ENCODE results near the gene ALAS1. TPM values are rescaled to one million over a fixed set of nuclear protein-coding genes. Genes with fewer than 3 reads are reported as not detected.

Gene ALAS1
- total RNA-seq, 4 donors from 2014 or later, result 70.1 to 101 (median 84.0) TPM

- peaks cover 0 to 51% (median 22%) of the 10 kb centered on the region in 4 donors for H3K36me3 ChIP-seq
- no peaks in the 10 kb centered on the region for H3K27me3 ChIP-seq
- intact Hi-C loops (cut with DNase I; ENCODE audit: low total_unique reads) (no loop called here), in situ Hi-C loops (cut with MboI; ENCODE audit: low pct_ligation_motif_present in 1 of 4, low pct_unique_long_range_greater_than_20kb in 1 of 4, low sequenced_read_pairs in 3 of 4) (no loop called here)
- H3K4me3 ChIP-seq, result no peak overlapping the region
- no peak for DNase-seq
- H3K4me1 ChIP-seq, result peaks cover 0 to 17% (median 6%) of the 10 kb centered on the region in 4 donors
- no peaks in the 10 kb centered on the region for H3K9me3 ChIP-seq
- no peak overlapping the region for H3K27ac ChIP-seq
- 67 to 73% methylated on average over 7 to 9 of the region's 9 CpGs for WGBS, 2 donors (ENCODE audit: low coverage in 1 of 2)
- no peak for TF ChIP-seq POLR2AphosphoS5 (IDR thresholded peaks at IDR 0.05)
- no peak for TF ChIP-seq EP300 (IDR thresholded peaks at IDR 0.05; ENCODE audit: low read depth)
- TF ChIP-seq, protein P1, sequence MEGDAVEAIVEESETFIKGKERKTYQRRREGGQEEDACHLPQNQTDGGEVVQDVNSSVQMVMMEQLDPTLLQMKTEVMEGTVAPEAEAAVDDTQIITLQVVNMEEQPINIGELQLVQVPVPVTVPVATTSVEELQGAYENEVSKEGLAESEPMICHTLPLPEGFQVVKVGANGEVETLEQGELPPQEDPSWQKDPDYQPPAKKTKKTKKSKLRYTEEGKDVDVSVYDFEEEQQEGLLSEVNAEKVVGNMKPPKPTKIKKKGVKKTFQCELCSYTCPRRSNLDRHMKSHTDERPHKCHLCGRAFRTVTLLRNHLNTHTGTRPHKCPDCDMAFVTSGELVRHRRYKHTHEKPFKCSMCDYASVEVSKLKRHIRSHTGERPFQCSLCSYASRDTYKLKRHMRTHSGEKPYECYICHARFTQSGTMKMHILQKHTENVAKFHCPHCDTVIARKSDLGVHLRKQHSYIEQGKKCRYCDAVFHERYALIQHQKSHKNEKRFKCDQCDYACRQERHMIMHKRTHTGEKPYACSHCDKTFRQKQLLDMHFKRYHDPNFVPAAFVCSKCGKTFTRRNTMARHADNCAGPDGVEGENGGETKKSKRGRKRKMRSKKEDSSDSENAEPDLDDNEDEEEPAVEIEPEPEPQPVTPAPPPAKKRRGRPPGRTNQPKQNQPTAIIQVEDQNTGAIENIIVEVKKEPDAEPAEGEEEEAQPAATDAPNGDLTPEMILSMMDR (IDR thresholded peaks at IDR 0.05), result no peak
- no peak for TF ChIP-seq POLR2A (IDR thresholded peaks at IDR 0.05)
Observed at GRCh38 chr3:52254608-52255007, 56.6 kb downstream of the ALAS1 start.

GRCh38 chr3:52256159-52256558 is 58.2 kb downstream of the ALAS1 start:
- H3K27ac ChIP-seq, result no peak overlapping the region
- no peak overlapping the region for H3K4me3 ChIP-seq
- no peak for DNase-seq
- H3K27me3 ChIP-seq, result no peaks in the 10 kb centered on the region
- intact Hi-C loops (cut with DNase I; ENCODE audit: low total_unique reads), result no loop called here
- 76 to 83% methylated on average over 2 to 3 of the region's 3 CpGs for WGBS, 2 donors (ENCODE audit: low coverage in 1 of 2)
- TF ChIP-seq POLR2A (IDR thresholded peaks at IDR 0.05), result no peak
- no peak for TF ChIP-seq POLR2AphosphoS5 (IDR thresholded peaks at IDR 0.05)
- no peak for TF ChIP-seq EP300 (IDR thresholded peaks at IDR 0.05; ENCODE audit: low read depth)
- TF ChIP-seq, protein P1 (IDR thresholded peaks at IDR 0.05), result no peak
- in situ Hi-C loops (cut with MboI; ENCODE audit: low pct_ligation_motif_present in 1 of 4, low pct_unique_long_range_greater_than_20kb in 1 of 4, low sequenced_read_pairs in 3 of 4), result no loop called here
- H3K36me3 ChIP-seq, result peaks cover 0 to 67% (median 30%) of the 10 kb centered on the region in 4 donors
- H3K4me1 ChIP-seq, result peaks cover 0 to 17% (median 6%) of the 10 kb centered on the region in 4 donors
- no peaks in the 10 kb centered on the region for H3K9me3 ChIP-seq

DNA sequence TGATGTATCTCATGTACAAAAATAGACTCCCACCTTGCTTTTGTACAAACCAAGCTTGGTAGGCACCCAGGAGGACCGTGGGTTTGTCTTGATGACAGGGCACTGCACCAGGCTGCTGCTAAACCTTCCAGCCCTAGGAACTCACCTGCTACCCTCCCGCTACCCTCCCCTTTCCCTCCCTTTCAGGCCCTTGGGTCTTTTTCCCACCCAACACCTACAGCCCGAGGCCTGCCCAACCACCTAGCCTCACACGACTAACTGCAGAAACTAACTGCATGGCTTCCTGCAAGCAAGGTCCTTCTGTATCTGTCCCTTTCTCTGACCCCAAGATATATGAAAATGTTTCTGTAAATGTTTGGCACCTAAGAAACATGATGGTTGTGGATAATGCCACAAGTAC is 58.7 kb downstream of the ALAS1 start:
- Histone ChIP-seq H3K27ac (no peak overlapping the region), H3K9me3 (no peaks in the 10 kb centered on the region), H3K4me3 (no peak overlapping the region), H3K36me3 (peaks cover 0 to 71% (median 33%) of the 10 kb centered on the region in 4 donors), H3K27me3 (no peaks in the 10 kb centered on the region), H3K4me1 (peaks cover 0 to 17% (median 6%) of the 10 kb centered on the region in 4 donors)
- intact Hi-C loops (cut with DNase I; ENCODE audit: low total_unique reads), result no loop called here
- DNase-seq, result no peak
- no peak for TF ChIP-seq POLR2A (IDR thresholded peaks at IDR 0.05)
- TF ChIP-seq EP300 (IDR thresholded peaks at IDR 0.05; ENCODE audit: low read depth), result no peak
- TF ChIP-seq POLR2AphosphoS5 (IDR thresholded peaks at IDR 0.05), result no peak
- TF ChIP-seq, protein P1 (IDR thresholded peaks at IDR 0.05), result no peak
- in situ Hi-C loops (cut with MboI; ENCODE audit: low pct_ligation_motif_present in 1 of 4, low pct_unique_long_range_greater_than_20kb in 1 of 4, low sequenced_read_pairs in 3 of 4), result no loop called here
- 82% methylated on average over 4 of the region's 4 CpGs; no CpG with 5 or more reads in 1 of the 2 donors for WGBS, 2 donors (ENCODE audit: low coverage in 1 of 2)

- DNase-seq, result no peak
- no peak overlapping the region for H3K4me3 ChIP-seq
- H3K4me1 ChIP-seq, result peaks cover 0 to 17% (median 6%) of the 10 kb centered on the region in 4 donors
- WGBS, 2 donors (ENCODE audit: low coverage in 1 of 2), result 82 to 89% methylated on average over 3 to 4 of the region's 4 CpGs
- no peaks in the 10 kb centered on the region for H3K27me3 ChIP-seq
- no peaks in the 10 kb centered on the region for H3K9me3 ChIP-seq
- intact Hi-C loops (cut with DNase I; ENCODE audit: low total_unique reads) (no loop called here), in situ Hi-C loops (cut with MboI; ENCODE audit: low pct_ligation_motif_present in 1 of 4, low pct_unique_long_range_greater_than_20kb in 1 of 4, low sequenced_read_pairs in 3 of 4) (no loop called here)
- peaks cover 0 to 83% (median 39%) of the 10 kb centered on the region in 4 donors for H3K36me3 ChIP-seq
- no peak overlapping the region for H3K27ac ChIP-seq
- TF ChIP-seq POLR2A (IDR thresholded peaks at IDR 0.05) (no peak), POLR2AphosphoS5 (IDR thresholded peaks at IDR 0.05) (no peak), EP300 (IDR thresholded peaks at IDR 0.05; ENCODE audit: low read depth) (no peak)
- TF ChIP-seq, protein P1 (IDR thresholded peaks at IDR 0.05), result no peak
Observed at GRCh38 chr3:52257911-52258310, 60.0 kb downstream of the ALAS1 start.

Data from transverse colon (tissue), 4 donors.